ENCODE results near the gene GPR139.

GPR139 gene

GRCh38 chr16:19984135-19984534, 89.6 kb downstream of the GPR139 start:
- TF ChIP-seq CTCF (IDR thresholded peaks at IDR 0.05; ENCODE audit: low read depth, low read length), result no peak
- no peak overlapping the region for H3K4me3 ChIP-seq (ENCODE audit: low read depth, low read length)

Measured in WI38 (cell line).